HG02970 (cell line): ENCODE results near the gene BCL2L15.

Experiments
- ATAC-seq: cut with Tn5 transposase; IDR thresholded peaks from one replicate; pipeline ENCODE4 v1.9.1; 2021; ENCODE audit warnings: mild to moderate bottlenecking, moderate library complexity, moderate number of reproducible peaks; ENCODE audit not compliant: unreplicated experiment, low FRiP score

BCL2L15 gene

DNA sequence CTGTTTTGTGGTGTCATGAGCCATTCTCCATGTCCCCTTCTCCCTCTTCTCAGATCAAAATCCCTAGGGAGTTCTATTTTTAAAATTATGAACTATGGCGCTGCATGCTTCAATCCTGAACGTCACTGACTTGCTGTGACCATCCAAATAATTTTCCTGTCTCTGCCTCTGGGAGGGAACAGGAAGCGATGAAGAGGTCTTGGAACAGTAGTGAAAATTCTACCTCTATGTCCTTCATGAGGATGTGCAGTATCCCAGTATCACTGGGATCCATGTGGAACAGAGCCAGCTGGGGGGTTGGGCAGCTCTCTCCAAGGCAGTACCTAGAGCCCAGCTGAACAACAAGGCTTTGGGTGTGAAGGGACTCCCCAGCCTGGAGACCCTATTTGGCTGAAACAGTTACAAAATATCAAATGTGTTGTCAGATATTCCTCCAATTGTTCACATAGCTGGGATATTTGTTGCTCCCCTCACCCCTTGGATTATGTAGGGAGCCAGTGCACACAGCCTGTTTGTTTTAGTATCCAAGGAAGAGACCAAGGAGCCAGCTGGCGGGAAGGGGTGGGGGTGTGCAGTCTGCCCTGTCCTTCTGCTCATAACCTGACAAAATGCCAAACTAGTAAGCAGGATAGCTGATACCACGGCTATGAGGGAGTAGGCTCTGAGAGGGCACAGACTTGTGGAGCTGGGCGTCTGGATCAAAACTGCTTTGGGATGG, 25.4 kb upstream of the BCL2L15 start:
- ATAC-seq, result no peak

DNA sequence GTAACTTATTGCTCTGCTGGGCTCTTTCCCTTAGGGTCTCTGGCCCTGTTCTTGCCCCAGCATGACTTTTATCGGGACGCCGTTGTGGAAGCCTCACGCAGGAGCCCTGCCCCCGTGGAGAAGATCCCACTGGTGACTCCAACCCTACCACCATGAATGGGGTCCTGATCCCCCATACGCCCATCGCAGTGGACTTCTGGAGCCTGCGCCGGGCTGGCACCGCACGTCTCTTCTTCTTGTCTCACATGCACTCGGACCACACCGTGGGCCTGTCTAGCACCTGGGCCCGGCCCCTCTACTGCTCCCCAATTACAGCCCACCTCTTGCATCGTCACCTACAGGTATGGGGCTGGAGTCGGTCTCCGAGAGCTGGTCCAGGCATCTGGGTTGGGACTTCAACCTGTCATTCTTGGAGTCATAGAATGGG, 18.1 kb upstream of the BCL2L15 start:
- peak; percentile 1 for ATAC-seq

DNA sequence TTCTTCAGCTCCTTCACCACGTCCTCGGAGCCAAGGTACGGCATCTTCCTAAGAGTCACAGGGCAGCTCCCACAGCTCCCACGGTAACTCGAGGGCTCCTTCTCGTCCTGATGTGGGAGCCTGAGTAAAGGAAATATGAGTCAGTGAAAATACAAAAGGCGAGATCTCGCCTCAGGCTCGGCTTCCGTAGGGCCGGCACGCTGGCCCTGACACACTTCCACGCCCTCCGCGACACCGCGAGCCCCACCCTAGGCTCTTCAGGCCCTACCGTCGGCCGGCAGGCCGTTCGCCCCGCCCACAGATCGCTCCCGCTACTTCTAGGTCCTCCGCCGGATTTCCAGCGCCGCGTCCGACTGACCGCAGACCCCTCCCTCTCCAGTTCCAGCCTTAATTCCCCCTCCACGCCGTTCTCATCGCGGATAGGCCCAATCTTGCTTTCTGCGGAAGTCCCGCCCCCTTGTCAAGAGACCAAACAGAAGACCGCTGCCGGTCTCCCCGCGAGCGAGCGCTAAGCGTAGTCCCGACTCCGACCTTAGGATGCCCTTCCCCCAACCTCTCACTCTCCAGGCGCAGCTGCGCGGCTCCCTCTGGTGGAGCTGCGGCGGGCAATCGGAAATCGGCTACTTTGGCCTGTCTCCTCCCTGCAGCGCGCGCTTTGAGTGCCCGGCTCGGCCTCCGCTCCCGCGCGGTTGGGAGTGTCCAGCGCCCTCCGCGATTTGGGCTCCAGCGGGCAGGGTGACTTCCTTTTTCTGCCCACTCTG, 17.5 kb upstream of the BCL2L15 start, which contains the start of the genes AP4B1 and DCLRE1B:
AP4B1 (minus strand) TSS at position 126 of the 761 bp plus-strand sequence; CDS start at position 44, 82 bp downstream.
DCLRE1B (plus strand) TSS at position 653 of the 761 bp plus-strand sequence. CDS start 261 bp downstream, outside the sequence.
- peak; percentile 88 for ATAC-seq

DNA sequence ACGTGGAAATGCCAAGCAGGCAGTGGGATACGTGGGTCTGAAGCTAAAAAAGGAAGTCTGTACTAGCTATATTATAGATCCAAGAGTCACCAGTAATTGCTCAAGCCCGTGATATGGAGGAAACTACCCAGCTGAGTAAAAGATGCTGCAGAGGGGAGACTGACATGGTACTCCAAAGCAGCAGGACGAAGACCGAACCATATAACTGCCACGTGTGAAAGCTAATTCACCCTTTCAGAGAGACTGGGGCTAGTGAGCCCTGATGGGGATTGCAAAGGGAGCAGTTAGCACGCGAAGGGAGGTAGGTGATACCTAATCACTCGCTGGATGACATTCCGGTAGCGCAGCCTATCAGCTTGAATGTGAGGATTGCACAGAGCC, 16.9 kb upstream of the BCL2L15 start:
- no peak for ATAC-seq

DNA sequence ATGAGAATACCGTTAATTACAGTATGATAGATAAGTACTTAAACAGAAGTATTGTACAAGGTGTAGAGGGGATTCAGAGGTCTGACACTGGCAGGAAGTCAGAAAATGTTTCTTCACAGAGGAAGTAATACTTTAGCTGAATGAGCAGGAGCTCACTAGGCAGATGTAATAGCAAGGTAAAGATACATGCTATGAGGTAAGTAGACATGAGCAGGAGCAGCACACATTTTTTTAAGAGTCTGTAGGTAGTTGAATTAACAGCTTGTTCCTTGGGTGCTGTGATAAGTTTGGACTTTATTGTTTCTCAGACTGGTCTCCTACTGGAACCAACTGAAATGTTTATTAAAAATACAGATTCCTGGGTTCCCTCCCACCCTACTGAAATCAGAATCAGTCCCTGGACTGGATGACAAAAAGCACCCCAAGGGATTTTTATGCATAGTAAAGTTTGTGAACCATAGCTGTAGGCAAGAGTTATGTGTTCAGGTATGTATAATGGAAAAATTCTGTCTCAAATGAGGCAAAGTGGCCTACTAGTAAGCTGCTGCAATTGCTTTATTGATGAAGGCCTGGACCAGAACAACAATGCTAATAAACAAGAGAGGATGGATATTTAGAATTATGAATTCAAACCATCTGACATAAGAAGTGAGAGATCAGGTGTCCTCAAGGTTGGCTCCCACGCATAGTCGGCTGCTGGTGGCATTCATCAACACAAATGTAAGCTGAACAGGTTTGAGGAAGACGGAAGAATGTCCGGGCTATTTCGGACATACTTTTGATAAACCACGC, 16.3 kb upstream of the BCL2L15 start:
- no peak for ATAC-seq

DNA sequence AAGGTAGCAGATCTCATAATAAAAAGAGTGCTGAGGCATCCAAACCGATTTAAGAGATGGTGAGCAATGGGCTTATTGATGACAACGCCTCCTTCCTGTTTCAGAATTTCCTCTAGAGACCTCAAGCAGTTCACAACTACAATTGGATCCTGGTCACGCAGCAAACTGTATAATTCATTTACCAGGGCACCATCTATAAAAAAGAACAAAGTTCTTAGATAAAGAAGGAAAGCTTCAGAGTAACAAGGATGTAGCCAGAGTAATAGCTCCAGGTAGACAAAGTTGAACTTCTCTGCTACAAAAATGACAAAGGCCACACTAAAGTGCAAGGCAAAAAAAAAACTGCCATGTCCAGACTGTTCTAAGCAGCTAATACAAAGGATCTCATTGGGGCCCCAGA, 13.8 kb upstream of the BCL2L15 start:
- no peak for ATAC-seq

DNA sequence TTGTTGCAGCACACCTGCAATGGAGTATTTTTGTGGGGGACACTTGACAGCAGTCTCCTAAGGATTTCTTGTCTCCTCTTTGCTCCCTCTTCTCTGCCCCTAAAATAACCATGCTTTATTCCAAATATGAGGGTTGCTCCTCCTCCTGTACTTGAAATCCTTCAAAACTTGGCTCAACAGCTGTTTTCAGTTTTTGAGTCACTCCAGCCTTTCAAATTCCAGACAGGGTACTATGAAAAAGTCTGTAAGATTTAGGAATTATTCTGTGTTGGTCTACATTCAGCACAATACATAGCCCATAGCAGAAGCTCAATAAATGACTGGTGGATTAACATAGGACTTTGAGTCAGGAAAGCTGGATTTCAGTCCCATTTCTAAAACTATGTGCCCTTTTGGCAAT, 11.7 kb upstream of the BCL2L15 start:
- no peak for ATAC-seq

DNA sequence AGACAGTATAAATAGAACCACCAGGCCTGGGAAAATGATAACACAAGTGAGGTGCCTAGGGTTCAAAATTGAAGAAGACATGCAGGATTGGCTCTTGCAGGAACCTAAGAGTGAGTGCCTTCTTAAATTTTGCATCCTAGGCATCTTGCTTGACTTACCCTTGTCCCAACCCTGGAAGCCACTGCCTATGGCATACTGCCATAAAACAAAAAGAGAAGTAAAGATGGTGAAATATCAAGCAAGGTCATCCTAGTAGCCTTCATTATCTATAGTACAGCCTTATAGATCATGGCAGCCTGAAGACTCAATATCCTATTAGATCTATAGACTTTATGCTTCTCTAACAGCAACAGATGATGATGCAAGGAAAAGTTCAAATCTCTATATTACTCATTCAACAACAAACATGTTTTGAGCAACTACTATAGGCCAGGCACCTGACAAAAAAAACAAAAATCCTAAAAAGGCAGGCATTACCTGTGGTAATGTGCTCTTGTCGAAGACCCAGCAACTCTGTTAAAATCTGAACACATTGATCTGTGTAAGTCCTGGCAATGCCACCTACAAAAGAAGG, 10.9 kb upstream of the BCL2L15 start:
- no peak for ATAC-seq

DNA sequence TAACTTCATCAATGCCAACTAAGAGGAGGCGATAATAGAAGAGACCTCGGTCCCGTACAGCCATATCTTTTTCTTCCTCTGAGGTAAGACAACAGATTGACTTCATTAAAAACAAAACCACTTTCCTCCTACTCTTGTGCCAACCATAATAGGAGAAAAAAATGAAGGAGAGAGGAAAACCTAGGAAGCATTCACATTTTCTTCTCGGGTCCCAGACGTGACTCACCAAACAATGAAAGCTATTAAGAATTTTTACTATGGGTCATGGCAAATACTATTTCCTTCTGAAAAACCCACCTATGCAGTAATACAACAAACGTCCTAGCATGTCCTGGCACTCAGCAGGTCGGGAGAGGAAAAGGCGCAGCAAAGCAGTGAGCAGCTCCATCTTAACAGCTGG, 8.6 kb upstream of the BCL2L15 start:
- ATAC-seq, result no peak

DNA sequence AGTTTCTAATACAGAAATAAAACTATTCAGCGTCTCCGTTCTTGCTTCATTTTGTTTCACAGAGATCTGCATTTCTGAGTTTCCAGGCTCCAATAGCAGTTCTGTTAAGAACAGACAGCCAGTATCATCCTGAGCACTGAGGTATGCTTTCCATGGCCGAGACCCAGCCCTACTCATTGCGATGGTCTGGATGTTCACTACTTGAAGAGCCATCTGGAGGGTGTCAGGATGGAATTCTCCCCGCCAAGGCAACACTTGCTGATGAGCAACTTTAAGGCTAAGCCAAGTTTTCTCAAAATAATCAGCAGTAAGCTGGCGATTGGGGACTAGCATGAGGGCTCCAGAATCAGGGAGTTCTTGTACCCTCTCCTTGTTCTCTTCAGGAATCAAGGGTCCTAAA, 7.7 kb upstream of the BCL2L15 start:
- no peak for ATAC-seq

DNA sequence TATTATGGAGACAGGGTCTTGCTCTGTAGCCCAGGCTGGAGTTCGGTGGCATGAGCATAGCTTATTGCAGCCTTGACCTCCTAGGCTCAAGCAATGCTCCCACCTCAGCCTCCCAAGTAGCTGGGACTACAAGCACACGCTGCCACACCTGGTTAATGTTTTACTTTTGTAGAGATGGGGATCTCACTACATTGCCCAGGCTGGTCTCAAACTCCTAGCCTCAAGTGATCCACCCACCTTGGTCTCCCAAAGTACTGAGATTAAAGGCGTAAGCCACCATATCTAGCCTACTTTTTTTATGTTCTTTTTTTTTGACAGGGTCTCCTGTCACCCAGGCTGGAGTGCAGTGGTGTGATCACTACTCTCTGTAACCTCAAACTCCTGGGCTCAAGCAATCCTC, 5.9 kb upstream of the BCL2L15 start:
- ATAC-seq, result no peak

DNA sequence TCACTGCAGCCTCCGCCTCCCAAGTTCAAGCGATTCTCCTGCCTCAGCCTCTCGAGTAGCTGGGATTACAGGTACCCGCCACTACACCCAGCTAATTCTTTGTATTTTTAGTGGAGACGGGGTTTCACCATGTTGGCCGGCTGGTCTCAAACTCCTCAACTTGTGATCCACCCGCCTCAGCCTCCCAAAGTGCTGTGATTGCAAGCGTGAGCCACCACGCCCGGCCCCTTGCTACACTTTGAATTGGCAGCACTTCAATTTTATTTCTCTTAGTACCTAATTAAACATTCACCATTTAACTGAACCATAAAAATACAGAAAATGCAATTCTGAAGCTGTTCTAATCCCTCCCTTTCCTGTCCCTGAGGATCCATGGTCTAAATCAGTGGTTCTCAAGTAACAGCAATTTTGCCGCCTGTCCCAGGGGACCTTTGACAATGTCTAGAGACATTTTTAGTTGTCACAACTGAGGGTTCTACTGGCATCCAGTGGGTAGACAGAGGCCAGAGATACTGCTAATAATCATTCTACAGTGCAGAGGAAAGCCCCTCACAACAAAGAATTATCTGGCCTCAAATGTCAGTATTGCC, 4.3 kb upstream of the BCL2L15 start:
- ATAC-seq, result no peak

DNA sequence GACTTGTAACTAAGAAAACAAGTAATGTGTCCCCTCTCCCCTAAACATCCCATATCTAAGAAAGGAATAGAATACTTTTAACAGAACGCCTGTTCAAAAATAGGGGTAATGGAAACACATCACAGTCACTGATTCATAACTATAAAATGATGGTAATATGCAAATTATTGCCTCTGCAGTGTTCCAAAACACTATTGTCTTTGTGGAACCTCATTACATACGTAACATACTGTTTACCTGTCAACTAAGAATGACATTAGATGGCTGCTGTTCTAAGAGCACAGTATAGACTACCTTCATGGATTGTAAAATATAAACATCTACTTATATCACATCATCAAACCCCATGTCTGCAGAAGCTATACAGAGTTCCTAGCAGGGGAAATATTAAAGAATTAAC, 3.4 kb upstream of the BCL2L15 start:
- no peak for ATAC-seq

DNA sequence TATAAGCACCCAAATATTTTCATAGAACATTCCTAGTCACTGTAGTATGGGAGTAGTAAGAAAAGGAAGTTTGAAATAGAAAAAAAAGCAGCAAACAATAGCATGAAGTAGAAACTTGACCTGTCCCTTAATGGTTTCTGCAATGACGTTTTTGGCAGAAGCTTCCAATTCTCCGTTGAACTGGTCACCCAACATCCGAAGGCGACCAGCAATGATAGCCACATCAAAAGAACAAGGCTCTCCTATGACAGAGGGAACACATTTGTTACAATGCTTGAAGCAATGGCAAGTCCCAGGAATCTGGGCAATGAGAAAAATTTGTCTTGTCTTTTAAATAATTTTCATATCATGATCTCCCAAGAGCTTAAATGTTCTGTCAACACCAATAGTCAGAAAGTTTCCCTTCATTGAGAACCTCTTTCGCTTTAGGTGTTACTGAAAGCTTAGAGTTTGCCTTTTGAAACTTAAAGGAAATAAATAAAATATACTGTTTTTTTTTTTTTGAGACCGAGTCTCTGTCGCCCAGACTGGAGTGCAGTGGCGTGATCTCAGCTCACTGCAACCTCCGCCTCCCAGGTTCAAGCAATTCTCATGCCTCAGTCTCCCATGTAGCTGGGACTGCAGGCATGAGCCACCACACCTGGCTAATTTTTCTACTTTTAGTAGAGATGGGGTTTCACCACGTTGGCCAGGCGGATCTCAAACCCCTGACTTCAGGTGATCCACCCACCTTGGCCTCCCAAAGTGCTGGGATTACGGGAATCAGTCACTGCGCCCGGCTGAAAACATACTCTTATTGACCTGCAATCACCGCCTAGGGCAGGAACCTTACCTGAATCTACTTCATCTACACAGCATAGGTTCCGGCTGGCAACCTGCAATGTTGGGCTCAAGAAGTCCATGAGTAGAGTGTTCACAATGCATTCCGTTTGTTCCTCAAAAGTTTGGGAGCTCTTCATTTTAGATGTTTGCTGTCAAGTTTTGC, 672 bp downstream of the BCL2L15 start:
- no peak for ATAC-seq

DNA sequence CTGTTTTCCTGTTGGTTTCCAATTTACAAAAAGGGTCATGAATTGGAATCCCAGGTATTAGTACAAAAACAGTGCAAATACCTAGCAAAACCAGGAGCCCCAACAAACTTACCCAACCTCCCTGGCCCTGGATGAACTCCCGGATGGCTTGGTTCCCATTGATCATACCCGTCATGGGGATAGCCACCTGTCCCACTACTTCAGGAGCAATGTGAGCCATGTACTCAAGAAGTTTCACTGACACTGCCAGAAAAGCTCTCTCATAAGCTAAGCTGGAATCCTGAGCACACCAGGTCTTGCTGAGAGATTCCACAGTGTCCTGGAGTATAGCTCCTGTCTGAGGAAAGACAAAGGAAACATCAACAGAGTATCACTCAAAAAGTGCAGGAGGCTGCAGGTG, 5.7 kb downstream of the BCL2L15 start:
- no peak for ATAC-seq

DNA sequence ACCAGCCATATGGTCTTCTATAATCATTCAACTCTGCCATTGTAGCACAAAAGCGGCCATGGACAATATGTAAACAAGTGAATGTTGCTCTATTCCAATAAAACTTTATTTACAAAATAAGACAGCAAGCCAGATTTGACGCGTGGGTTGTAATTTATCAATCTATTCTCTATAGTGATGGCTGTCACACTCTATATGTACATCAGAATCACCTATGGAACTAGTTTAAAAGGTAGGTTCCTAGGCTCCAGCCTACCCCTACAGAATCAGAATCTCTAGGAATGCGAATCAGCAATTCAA, 7.7 kb downstream of the BCL2L15 start:
- ATAC-seq, result no peak

DNA sequence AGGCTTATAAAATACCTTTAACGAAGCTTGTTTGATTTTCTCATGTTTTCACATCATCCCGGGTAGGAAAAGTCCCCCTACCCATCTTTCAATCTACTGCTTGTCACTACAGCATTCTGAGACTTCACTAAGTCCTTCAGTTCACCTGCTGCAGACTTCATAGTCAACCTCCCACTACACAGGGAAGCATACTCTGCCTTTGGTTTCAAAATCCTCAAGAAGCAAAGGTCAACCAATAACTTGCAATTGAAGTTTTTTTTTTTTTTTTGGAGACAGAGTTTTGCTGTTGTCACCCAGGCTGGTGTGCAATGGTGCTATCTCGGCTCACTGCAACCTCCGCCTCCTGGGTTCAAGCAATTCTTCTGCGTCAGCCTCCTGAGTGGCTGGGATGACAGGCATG, 11.2 kb downstream of the BCL2L15 start:
- no peak for ATAC-seq

DNA sequence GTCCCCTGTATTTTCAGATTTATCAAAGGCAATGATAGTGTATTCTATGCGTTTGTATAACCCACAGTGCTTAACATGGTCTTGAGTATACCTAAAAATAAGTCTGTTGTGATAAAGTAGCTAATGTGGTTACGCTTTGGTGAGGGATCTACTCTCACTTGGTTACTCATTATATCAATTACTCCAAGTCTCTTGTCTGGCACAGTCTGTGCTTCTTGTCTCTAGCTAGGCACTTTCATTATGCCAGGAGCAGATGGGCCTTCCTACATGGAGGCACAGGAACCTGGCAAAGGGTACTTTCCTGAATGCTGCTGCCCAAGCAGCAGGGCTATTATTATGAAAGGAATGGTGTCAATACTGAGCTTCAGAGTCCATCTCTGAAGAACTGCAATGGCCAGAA, 11.7 kb downstream of the BCL2L15 start:
- ATAC-seq, result no peak
